GM12801 (cell line): ENCODE results near the gene SOX10.

ENCODE experiments used
- CTCF ChIP-seq: IDR thresholded peaks from one replicate; pipeline ENCODE4 v1.5.1; 2011; ENCODE audit warnings: control low read depth; ENCODE audit not compliant: insufficient read length; ENCODE audit errors: extremely low read depth

SOX10 gene

GRCh38 chr22:37971475-37972434 lies 12.6 kb downstream of the SOX10 start:
- no peak for TF ChIP-seq CTCF

- no peak for TF ChIP-seq CTCF
Observed at GRCh38 chr22:37970864-37971263, 13.5 kb downstream of the SOX10 start.

GRCh38 chr22:37968452-37969251 lies 15.7 kb downstream of the SOX10 start:
- no peak for TF ChIP-seq CTCF

GRCh38 chr22:37967637-37968451 lies 16.5 kb downstream of the SOX10 start:
- TF ChIP-seq CTCF, result no peak

- no peak for TF ChIP-seq CTCF
Observed at GRCh38 chr22:37967147-37967546, 17.2 kb downstream of the SOX10 start.

- no peak for TF ChIP-seq CTCF
Observed at GRCh38 chr22:37965940-37966664, 18.3 kb downstream of the SOX10 start.
